Gastrocnemius medialis (tissue), 4 donors: ENCODE measurements around the gene CFAP157. TPM values are rescaled to one million over a fixed set of nuclear protein-coding genes. Genes with fewer than 3 reads are reported as not detected.

ENCODE experiments used
- ATAC-seq, 2 donors: fragments of 150-250 bp; one replicate each; pipeline ENCODE4 v1.9.1; 2016
- DNase-seq, 2 donors: peaks; one replicate each; pipeline ENCODE4 v3.0.0-alpha.2; 2019
- H3K27ac ChIP-seq, 4 donors: fragments of 200-600 bp; sonication (generic); 1 replicate in 1 of 4; 2 replicates in 3 of 4; pipeline ENCODE4 v1.5.1; 2016 to 2018; ENCODE audit warnings: mild to moderate bottlenecking in 2 of 4, moderate library complexity in 1 of 4
- H3K27me3 ChIP-seq, 3 donors: fragments of 200-600 bp; sonication (generic) in 2 of 3; 1 replicate in 1 of 3; 2 replicates in 2 of 3; pipeline versions ENCODE4 v1.5.1 to v1.6.0; 2016 to 2019; ENCODE audit warnings: mild to moderate bottlenecking in 1 of 3, moderate library complexity in 1 of 3
- H3K36me3 ChIP-seq, 2 donors: fragments of 200-600 bp; sonication (generic) in 1 of 2; one replicate each; pipeline ENCODE4 v1.5.1; 2017 to 2018
- H3K4me1 ChIP-seq, 2 donors: fragments of 200-600 bp; sonication (generic) in 1 of 2; one replicate each; pipeline ENCODE4 v1.5.1; 2016 to 2017; ENCODE audit warnings: mild to moderate bottlenecking in 2 of 2
- H3K4me3 ChIP-seq, 4 donors: fragments of 200-600 bp; sonication (generic) in 3 of 4; 1 replicate in 1 of 4; 2 replicates in 3 of 4; pipeline ENCODE4 v1.5.1; 2016 to 2019; ENCODE audit warnings: mild to moderate bottlenecking in 2 of 4
- H3K9me3 ChIP-seq, 3 donors: fragments of 200-600 bp; sonication (generic) in 2 of 3; 1 replicate in 1 of 3; 2 replicates in 2 of 3; pipeline ENCODE4 v1.5.1; 2016 to 2019
- POLR2A ChIP-seq, 2 donors: fragments of 450-650 bp; IDR thresholded peaks; one replicate each; pipeline ENCODE4 v1.6.1; 2017; ENCODE audit warnings: antibody characterized with exemption in 2 of 2, mild to moderate bottlenecking in 2 of 2, moderate library complexity in 2 of 2
- in situ Hi-C, 4 donors: fragments of 200-750 bp; cut with MboI; loops; one replicate each; pipeline versions ENCODE4 v1.15.0 to v1.8.0; 2017; ENCODE audit warnings: low sequenced_read_pairs in 4 of 4
- intact Hi-C: fragments of 100-400 bp; cut with DNase I; formaldehyde crosslinking; loops from one replicate; pipeline ENCODE4 v1.15.1; 2023; ENCODE audit warnings: low total_unique reads
- total RNA-seq, 4 donors: library from RNA; depleted of rRNA; stranded (reverse); fragments of >200 nt; gene quantifications; one replicate each; pipeline versions ENCODE4 v1.1.0 to v1.2.3, GENCODE V29; 2016
- TF ChIP-seq, protein P1 (sequence below), 5 experiments: fragments of 450-650 bp in 3 of 5; fragments of 200-600 bp in 2 of 5; sonication (generic) in 2 of 5; IDR thresholded peaks in 4 of 5; conservative IDR thresholded peaks in 1 of 5; 1 replicate in 4 of 5; 2 replicates in 1 of 5; pipeline ENCODE4 v1.5.1; 2016 to 2019; ENCODE audit warnings: antibody characterized with exemption in 5 of 5, mild to moderate bottlenecking in 3 of 5, moderate library complexity in 3 of 5

Gene CFAP157
- total RNA-seq, 4 donors from 2014 or later: not detected

DNA sequence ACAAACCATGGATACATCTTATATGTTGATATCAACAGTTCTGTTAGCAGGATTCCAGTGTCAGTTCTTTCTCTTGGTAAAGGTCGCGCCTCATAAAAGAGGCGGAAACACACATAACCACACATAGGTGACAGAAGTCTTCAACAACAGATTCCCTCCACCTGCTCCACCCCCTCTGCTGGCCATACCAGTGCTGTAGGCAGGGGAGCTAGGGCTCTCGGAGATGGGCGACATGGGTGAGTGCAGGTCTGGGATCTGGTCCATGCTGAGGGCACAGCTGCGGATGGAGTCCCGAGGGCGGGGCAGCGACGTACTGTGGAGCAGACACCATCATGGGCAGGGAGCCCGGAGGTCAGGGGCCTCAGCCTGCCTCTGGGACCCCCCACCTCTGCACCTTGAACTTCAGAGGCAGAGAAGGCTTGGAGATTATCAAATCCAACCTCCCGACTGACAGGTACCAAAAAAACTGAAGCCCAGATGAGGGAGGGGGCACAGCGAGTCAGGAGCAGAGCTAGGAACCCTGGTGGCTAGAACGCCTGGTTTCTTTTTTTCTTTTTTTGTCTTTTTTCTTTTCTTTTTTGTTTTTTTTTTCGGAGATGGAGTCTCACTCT, 40.3 kb downstream of the CFAP157 start:
- DNase-seq (no peak), ATAC-seq (no peak)
- Histone ChIP-seq H3K9me3 (no peaks in the 10 kb centered on the region), H3K27me3 (no peaks in the 10 kb centered on the region), H3K27ac (no peak overlapping the region), H3K4me1 (no peaks in the 10 kb centered on the region), H3K36me3 (no peaks in the 10 kb centered on the region), H3K4me3 (no peak overlapping the region)
- in situ Hi-C loops (no loop called here), intact Hi-C loops (no loop called here)
- no peak for TF ChIP-seq POLR2A (IDR thresholded peaks at IDR 0.05)
- TF ChIP-seq, protein P1, sequence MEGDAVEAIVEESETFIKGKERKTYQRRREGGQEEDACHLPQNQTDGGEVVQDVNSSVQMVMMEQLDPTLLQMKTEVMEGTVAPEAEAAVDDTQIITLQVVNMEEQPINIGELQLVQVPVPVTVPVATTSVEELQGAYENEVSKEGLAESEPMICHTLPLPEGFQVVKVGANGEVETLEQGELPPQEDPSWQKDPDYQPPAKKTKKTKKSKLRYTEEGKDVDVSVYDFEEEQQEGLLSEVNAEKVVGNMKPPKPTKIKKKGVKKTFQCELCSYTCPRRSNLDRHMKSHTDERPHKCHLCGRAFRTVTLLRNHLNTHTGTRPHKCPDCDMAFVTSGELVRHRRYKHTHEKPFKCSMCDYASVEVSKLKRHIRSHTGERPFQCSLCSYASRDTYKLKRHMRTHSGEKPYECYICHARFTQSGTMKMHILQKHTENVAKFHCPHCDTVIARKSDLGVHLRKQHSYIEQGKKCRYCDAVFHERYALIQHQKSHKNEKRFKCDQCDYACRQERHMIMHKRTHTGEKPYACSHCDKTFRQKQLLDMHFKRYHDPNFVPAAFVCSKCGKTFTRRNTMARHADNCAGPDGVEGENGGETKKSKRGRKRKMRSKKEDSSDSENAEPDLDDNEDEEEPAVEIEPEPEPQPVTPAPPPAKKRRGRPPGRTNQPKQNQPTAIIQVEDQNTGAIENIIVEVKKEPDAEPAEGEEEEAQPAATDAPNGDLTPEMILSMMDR (IDR thresholded peaks at IDR 0.05 in 4 of 5, conservative IDR thresholded peaks at IDR 0.05 in 1 of 5): no peak

DNA sequence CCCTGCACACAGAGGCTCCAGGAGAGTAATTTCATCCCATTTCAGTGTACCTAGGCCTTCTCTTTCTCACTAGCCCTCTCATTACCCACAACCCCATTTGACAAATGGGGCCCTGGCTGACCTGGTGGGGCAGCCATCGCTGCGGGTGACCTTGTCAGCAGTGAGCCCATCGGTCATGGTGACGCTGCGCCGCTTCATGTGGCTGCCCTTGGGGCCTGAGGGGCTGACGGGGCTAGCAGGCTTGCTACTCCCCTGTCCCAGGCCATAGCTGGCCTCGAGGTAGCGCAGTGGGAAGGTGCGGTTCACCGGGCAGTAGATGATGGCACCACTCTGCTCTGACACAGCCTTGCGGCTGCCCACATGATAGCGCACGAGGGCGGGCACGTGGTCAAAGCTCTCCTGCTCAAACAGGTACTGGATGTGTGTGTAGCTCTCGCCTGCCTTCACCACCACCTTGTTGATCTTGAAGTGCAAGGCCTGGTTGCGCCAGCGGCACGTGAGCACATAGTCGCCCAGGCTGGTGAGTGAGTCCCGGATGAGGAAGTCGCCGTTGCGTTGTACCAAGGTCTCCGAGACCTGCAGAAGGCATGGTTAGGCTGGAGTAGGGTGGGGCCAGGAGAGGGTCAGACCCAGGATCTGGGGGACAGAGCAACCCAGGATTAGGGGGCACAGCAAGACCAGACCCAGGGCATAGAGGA, 42.5 kb downstream of the CFAP157 start:
- Histone ChIP-seq H3K36me3 (no peaks in the 10 kb centered on the region), H3K9me3 (no peaks in the 10 kb centered on the region), H3K4me3 (no peak overlapping the region), H3K27me3 (peaks cover 7 to 15% (median 7%) of the 10 kb centered on the region in 3 donors), H3K4me1 (peaks cover 0 to 2% of the 10 kb centered on the region in 2 donors), H3K27ac (no peak overlapping the region)
- in situ Hi-C loops (no loop called here), intact Hi-C loops (no loop called here)
- peak in 1 of 2 donors; percentile 14 for ATAC-seq
- no peak for TF ChIP-seq POLR2A (IDR thresholded peaks at IDR 0.05)
- TF ChIP-seq, protein P1 (IDR thresholded peaks at IDR 0.05 in 4 of 5, conservative IDR thresholded peaks at IDR 0.05 in 1 of 5): no peak
- DNase-seq: no peak

GRCh38 chr9:127751269-127752054, 44.7 kb downstream of the CFAP157 start:
- DNase-seq: no peak
- H3K27me3 ChIP-seq: peaks cover 11 to 32% (median 27%) of the 10 kb centered on the region in 3 donors
- H3K9me3 ChIP-seq: no peaks in the 10 kb centered on the region
- peaks cover 0 to 7% of the 10 kb centered on the region in 2 donors for H3K4me1 ChIP-seq
- in situ Hi-C loops (no loop called here), intact Hi-C loops (no loop called here)
- H3K36me3 ChIP-seq: no peaks in the 10 kb centered on the region
- no peak for ATAC-seq
- H3K27ac ChIP-seq: no peak overlapping the region
- TF ChIP-seq POLR2A (IDR thresholded peaks at IDR 0.05): no peak
- TF ChIP-seq, protein P1 (IDR thresholded peaks at IDR 0.05 in 4 of 5, conservative IDR thresholded peaks at IDR 0.05 in 1 of 5): no peak
- no peak overlapping the region for H3K4me3 ChIP-seq

GRCh38 chr9:127753148-127753547, 46.4 kb downstream of the CFAP157 start:
- no peak overlapping the region for H3K27ac ChIP-seq
- ATAC-seq (no peak), DNase-seq (no peak)
- H3K36me3 ChIP-seq: no peaks in the 10 kb centered on the region
- no peak for TF ChIP-seq POLR2A (IDR thresholded peaks at IDR 0.05)
- TF ChIP-seq, protein P1 (IDR thresholded peaks at IDR 0.05 in 4 of 5, conservative IDR thresholded peaks at IDR 0.05 in 1 of 5): no peak
- H3K4me3 ChIP-seq: no peak overlapping the region
- in situ Hi-C loops (no loop called here), intact Hi-C loops (no loop called here)
- H3K9me3 ChIP-seq: no peaks in the 10 kb centered on the region
- peaks cover 11 to 33% (median 32%) of the 10 kb centered on the region in 3 donors for H3K27me3 ChIP-seq
- peaks cover 0 to 7% of the 10 kb centered on the region in 2 donors for H3K4me1 ChIP-seq
